Hepatocyte (in vitro differentiated cells): Measurements from ENCODE around the gene COMMD6.

Source experiments
- EZH2 ChIP-seq: fragments of 200-600 bp; sonication (generic); IDR thresholded peaks from 2 replicates; pipeline ENCODE4 v1.6.1; 2016; ENCODE audit warnings: antibody characterized with exemption, mild to moderate bottlenecking, borderline replicate concordance
- TF ChIP-seq, protein P1 (sequence below): fragments of 200-600 bp; sonication (generic); IDR thresholded peaks from 2 replicates; pipeline ENCODE4 v1.5.1; 2016; ENCODE audit warnings: antibody characterized with exemption, mild to moderate bottlenecking; ENCODE audit not compliant: poor library complexity

DNA sequence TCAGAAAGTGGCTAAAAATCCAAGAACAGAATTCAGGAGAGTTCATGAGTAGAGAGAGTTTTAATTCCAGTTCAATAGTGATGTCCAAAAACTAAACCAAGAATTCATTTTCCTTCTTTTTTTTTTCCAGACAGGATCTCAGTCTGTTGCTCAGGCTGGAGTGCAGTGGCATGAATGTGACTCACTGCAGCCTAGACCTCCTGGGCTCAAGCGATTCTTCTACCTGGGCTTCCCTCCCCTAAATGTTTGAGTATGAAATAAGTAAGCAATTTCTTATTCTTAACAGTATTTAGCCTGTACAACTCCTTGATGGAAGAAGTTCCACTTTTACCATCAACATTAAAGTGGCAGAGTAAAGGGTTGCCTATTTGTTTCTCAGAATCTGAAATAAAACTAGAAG, 3.8 kb downstream of the COMMD6 start:
- no peak for TF ChIP-seq EZH2
- TF ChIP-seq, protein P1, sequence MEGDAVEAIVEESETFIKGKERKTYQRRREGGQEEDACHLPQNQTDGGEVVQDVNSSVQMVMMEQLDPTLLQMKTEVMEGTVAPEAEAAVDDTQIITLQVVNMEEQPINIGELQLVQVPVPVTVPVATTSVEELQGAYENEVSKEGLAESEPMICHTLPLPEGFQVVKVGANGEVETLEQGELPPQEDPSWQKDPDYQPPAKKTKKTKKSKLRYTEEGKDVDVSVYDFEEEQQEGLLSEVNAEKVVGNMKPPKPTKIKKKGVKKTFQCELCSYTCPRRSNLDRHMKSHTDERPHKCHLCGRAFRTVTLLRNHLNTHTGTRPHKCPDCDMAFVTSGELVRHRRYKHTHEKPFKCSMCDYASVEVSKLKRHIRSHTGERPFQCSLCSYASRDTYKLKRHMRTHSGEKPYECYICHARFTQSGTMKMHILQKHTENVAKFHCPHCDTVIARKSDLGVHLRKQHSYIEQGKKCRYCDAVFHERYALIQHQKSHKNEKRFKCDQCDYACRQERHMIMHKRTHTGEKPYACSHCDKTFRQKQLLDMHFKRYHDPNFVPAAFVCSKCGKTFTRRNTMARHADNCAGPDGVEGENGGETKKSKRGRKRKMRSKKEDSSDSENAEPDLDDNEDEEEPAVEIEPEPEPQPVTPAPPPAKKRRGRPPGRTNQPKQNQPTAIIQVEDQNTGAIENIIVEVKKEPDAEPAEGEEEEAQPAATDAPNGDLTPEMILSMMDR, result no peak
